ENCODE measurements around the gene KLHL40.

GRCh38 chr3:42658091-42658770 lies 27.1 kb upstream of the KLHL40 start:
- no peak for TF ChIP-seq POLR2A (IDR thresholded peaks at IDR 0.05)
- TF ChIP-seq, protein P1, sequence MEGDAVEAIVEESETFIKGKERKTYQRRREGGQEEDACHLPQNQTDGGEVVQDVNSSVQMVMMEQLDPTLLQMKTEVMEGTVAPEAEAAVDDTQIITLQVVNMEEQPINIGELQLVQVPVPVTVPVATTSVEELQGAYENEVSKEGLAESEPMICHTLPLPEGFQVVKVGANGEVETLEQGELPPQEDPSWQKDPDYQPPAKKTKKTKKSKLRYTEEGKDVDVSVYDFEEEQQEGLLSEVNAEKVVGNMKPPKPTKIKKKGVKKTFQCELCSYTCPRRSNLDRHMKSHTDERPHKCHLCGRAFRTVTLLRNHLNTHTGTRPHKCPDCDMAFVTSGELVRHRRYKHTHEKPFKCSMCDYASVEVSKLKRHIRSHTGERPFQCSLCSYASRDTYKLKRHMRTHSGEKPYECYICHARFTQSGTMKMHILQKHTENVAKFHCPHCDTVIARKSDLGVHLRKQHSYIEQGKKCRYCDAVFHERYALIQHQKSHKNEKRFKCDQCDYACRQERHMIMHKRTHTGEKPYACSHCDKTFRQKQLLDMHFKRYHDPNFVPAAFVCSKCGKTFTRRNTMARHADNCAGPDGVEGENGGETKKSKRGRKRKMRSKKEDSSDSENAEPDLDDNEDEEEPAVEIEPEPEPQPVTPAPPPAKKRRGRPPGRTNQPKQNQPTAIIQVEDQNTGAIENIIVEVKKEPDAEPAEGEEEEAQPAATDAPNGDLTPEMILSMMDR (IDR thresholded peaks at IDR 0.05): no peak
